Measurements from ENCODE around the gene MAN1C1. TPM values are rescaled to one million over a fixed set of nuclear protein-coding genes. Genes with fewer than 3 reads are reported as not detected.

The MAN1C1 gene
- total RNA-seq, 1 experiment from 2014 or later, result 0.11 TPM

GRCh38 chr1:25713961-25714360 is 97.4 kb downstream of the MAN1C1 start:
- peaks cover 26% of the 10 kb centered on the region for H3K4me1 ChIP-seq (ENCODE audit: insufficient read depth, low read length)
- TF ChIP-seq EZH2phosphoT487 (IDR thresholded peaks at IDR 0.05; ENCODE audit: borderline replicate concordance, low read length) (no peak), EZH2 (IDR thresholded peaks at IDR 0.05; ENCODE audit: low read length, unreplicated experiment) (no peak), CTCF (conservative IDR thresholded peaks at IDR 0.05; ENCODE audit: low read depth, low read length) (no peak)
- intact Hi-C loops (cut with micrococcal nuclease), result no loop called here
- ChIA-PET POLR2A (ENCODE audit: unreplicated experiment) (no interaction called here), CTCF (no interaction called here)
- H3K4me2 ChIP-seq (ENCODE audit: low read length), result no peak overlapping the region
- H3K27ac ChIP-seq (ENCODE audit: low read length), result no peak overlapping the region
- no peaks in the 10 kb centered on the region for H3K79me2 ChIP-seq (ENCODE audit: low read length)
- no peaks in the 10 kb centered on the region for H3K36me3 ChIP-seq (ENCODE audit: low read depth, low read length)
- H2AFZ ChIP-seq (ENCODE audit: low read length), result no peak overlapping the region
- DNase-seq, result no peak
- H3K9ac ChIP-seq (ENCODE audit: low read length), result no peak overlapping the region
- no peaks in the 10 kb centered on the region for H3K9me3 ChIP-seq (ENCODE audit: low read length)
- no peaks in the 10 kb centered on the region for H4K20me1 ChIP-seq (ENCODE audit: low read length)
- BruUV-seq (replicated peaks), result no TSS peak
- no peaks in the 10 kb centered on the region for H3K27me3 ChIP-seq (ENCODE audit: low read length)
- H3K4me3 ChIP-seq (ENCODE audit: low read length), result no peak overlapping the region
- H3K9me2 ChIP-seq (replicated peaks; ENCODE audit: low read length), result no peaks in the 10 kb centered on the region
- ATAC-seq, result no peak
- H3F3A ChIP-seq (ENCODE audit: low read length, unreplicated experiment), result no peaks in the 10 kb centered on the region

- Histone ChIP-seq H3K9ac (ENCODE audit: low read length) (no peak overlapping the region), H3K79me2 (ENCODE audit: low read length) (no peaks in the 10 kb centered on the region), H3K9me2 (replicated peaks; ENCODE audit: low read length) (no peaks in the 10 kb centered on the region), H3K4me3 (ENCODE audit: low read length) (no peak overlapping the region), H3K9me3 (ENCODE audit: low read length) (no peaks in the 10 kb centered on the region), H4K20me1 (ENCODE audit: low read length) (no peaks in the 10 kb centered on the region), H3K27me3 (ENCODE audit: low read length) (no peaks in the 10 kb centered on the region), H3F3A (ENCODE audit: low read length, unreplicated experiment) (no peaks in the 10 kb centered on the region), H3K27ac (ENCODE audit: low read length) (no peak overlapping the region), H3K4me1 (ENCODE audit: insufficient read depth, low read length) (peaks cover 25% of the 10 kb centered on the region), H2AFZ (ENCODE audit: low read length) (no peak overlapping the region), H3K4me2 (ENCODE audit: low read length) (no peak overlapping the region), H3K36me3 (ENCODE audit: low read depth, low read length) (no peaks in the 10 kb centered on the region)
- ChIA-PET POLR2A (ENCODE audit: unreplicated experiment) (no interaction called here), CTCF (no interaction called here)
- ATAC-seq (no peak), DNase-seq (no peak)
- no peak for TF ChIP-seq EZH2phosphoT487 (IDR thresholded peaks at IDR 0.05; ENCODE audit: borderline replicate concordance, low read length)
- intact Hi-C loops (cut with micrococcal nuclease), result no loop called here
- BruUV-seq (replicated peaks), result no TSS peak
These were observed 97.9 kb downstream of the MAN1C1 start for GRCh38 chr1:25714372-25714931.

- DNase-seq (no peak), ATAC-seq (no peak)
- Histone ChIP-seq H3K4me1 (ENCODE audit: insufficient read depth, low read length) (peaks cover 16% of the 10 kb centered on the region), H3K4me3 (ENCODE audit: low read length) (no peak overlapping the region), H2AFZ (ENCODE audit: low read length) (no peak overlapping the region), H3F3A (ENCODE audit: low read length, unreplicated experiment) (no peaks in the 10 kb centered on the region), H3K9ac (ENCODE audit: low read length) (no peak overlapping the region), H3K9me2 (replicated peaks; ENCODE audit: low read length) (no peaks in the 10 kb centered on the region), H3K4me2 (ENCODE audit: low read length) (no peak overlapping the region), H3K9me3 (ENCODE audit: low read length) (no peaks in the 10 kb centered on the region), H3K36me3 (ENCODE audit: low read depth, low read length) (no peaks in the 10 kb centered on the region), H3K27ac (ENCODE audit: low read length) (no peak overlapping the region), H3K79me2 (ENCODE audit: low read length) (no peaks in the 10 kb centered on the region), H4K20me1 (ENCODE audit: low read length) (no peaks in the 10 kb centered on the region), H3K27me3 (ENCODE audit: low read length) (no peaks in the 10 kb centered on the region)
- no peak for TF ChIP-seq CTCF (conservative IDR thresholded peaks at IDR 0.05; ENCODE audit: low read depth, low read length)
- no peak for TF ChIP-seq EZH2phosphoT487 (IDR thresholded peaks at IDR 0.05; ENCODE audit: borderline replicate concordance, low read length)
- no peak for TF ChIP-seq EZH2 (IDR thresholded peaks at IDR 0.05; ENCODE audit: low read length, unreplicated experiment)
- ChIA-PET CTCF (no interaction called here), POLR2A (ENCODE audit: unreplicated experiment) (no interaction called here)
- intact Hi-C loops (cut with micrococcal nuclease), result no loop called here
- BruUV-seq (replicated peaks), result no TSS peak
These were observed 99.3 kb downstream of the MAN1C1 start for GRCh38 chr1:25715888-25716287.
